GM21737 (cell line): ENCODE data around the gene ABLIM2.
A peak's percentile ranks its signal among the peaks of the same experiment; 100 is the strongest.

Source experiments
- ATAC-seq: cut with Tn5 transposase; IDR thresholded peaks from one replicate; pipeline ENCODE4 v1.9.1; 2021; ENCODE audit warnings: mild to moderate bottlenecking, moderate library complexity; ENCODE audit not compliant: unreplicated experiment

The ABLIM2 gene

DNA sequence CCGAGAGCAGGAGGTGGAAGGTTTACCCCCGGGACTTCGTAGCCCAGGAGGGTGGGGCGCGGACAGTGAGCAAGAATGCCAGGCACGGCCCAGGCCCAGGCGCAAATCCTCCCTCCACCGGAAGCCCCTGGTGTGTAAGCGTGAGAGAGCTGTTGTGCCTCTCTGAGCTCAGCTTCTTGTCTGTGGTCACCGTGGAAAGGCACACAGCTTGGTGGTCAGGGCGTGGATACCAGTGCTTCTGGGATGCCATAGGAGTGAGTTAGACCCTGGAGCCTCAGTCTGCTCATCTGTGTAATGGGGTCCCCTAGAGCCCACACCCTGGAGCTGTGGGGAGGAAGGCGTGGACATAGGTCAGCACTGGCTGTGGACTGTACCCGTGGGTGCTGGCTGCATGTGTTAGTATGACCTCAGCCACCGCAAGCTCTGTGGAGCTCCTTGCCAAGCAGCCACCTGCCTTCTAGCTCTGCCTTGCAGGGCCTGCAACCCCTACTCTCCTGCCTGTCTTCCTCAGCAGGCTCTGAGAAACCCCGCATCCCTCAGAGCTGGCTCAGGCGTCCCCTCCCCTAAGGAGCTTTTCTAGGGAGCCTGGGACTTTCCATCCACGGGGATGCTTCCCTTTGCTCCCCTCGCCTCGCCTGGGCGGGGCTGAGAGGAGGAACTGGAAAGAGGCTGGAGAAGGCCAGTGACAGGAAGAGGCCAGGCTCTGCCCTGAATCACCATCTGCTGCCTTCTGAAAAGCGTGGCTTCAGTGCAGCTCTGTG is 190.9 kb downstream of the ABLIM2 start:
- ATAC-seq, result no peak

DNA sequence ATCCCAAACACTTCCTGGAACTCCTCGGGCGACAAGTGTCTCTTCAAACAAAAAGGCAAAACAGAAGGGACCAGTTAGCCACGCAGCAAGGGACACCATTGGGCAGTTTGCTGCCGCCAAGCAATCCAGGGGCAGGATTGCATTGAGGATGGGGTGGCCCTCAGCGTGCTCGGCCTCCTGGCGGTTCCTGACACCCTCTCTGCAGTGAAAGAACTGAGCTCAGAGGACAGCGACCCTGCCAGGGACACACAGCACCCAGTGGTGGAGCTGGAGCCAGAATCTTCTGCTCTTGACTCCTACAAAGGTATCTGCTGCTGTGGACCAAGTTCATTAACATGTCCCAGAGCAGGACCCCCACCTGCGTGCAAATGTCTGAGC is 191.6 kb downstream of the ABLIM2 start:
- no peak for ATAC-seq

DNA sequence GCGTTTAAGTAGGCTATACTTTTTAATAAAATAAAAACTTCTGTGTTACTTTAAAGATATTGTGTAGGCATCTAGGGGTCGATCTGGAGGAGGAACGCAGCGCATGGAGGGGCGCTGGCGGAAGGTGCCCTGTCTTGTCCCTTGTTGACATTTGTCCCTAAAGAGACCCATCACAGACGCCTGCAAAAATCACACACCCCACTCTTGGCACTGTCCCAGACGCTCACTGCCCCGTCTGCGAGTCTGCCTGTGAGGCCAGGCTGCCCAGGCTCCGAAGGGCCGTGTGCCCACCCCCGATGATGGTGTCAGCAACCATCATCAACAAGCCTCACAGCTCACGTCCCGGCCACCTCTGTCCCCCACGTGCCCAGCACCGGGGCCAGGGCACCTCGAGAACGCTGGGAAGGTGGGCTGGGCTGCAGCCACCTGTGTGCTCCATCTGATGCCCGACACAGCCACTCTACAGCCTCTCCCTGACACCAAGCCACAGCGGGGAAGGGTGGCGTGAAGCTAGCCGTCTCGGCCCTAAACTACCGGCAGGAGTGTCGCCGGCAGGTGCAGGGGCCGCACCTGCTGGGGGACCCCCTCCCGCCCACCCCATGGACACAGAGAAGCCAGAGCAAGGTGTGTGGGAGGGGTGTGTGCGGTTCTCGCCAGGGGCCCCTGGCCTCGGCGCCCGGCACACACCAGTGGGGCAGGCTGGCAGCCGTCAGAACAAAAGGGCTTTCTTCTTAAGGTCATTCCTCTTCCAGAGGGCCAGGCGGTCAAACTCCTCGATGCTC is 192.1 kb downstream of the ABLIM2 start:
- ATAC-seq, result no peak

DNA sequence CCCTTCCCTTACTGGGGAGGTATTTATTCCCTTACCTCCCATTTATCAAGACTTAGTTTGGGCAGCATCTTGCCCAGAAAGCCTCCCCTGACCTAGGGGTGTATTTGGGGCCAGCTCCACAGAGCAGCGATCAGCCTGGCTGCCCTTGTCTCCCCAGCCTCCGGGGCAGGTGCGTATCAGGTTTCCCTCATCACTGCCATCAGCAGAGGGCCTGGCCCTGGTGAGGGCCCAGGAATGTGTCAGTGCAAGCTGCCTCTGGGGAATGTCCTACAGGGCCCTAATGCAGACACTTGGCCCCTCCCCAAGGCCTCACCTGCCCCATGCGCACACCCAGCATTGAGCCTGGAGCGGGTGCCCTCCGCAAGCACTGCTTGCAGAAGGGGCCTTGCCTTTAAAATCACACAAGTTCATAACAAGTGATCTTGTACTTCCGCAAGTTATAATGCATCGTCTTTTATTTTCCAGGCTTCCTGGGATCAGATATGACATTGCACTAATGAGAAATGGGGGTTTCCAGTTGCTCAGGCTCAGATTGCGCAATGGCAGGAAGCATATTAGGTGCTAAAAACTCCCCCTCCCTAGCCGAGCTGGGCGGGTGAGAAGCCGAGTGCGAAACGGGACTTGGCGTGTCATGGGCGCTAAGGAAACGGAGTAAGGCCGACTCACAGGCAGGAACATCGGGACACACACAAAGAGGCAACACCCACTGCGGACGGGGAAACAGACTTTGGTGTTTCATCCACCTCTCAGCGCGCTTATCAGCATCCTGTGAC is 193.5 kb downstream of the ABLIM2 start:
- ATAC-seq, result no peak

DNA sequence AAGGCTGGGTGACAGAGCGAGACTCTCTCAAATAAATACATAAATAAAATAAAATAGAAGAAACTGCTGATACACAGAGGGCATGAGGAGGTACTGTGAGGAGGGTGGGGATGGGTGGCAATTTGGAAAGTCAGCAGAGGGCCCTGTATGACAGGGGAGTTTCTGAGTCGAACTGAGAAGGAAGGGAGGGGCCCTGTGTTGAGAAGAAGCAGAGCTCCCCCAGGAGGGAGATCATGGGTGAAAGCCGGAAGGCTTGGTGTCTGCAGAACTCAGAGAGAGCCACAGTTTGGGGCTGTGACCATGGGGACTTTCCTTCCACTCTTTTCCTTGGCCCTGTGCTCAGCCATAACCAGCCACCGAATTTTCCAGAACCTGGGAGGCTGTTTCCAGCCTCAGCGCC is 194.2 kb downstream of the ABLIM2 start:
- ATAC-seq, result no peak

DNA sequence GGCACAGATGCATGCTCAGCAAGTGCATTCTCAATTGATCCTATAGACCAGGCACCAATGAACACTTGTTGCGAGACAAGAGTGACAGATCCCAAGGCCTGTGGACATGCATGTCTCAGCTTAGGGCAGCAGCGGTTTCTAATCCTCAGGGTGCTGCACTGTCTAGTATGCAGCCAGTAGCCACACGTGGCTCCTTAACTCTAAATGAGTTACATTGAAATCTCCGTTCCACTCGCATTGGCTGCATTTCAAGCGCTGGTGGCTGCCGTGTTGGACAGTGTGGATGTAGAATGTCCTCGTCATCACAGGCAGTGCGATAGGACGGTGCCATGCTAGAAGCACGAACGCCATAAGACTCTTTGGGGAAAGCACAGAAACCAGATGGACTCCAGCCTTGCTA is 194.9 kb downstream of the ABLIM2 start:
- ATAC-seq, result no peak

DNA sequence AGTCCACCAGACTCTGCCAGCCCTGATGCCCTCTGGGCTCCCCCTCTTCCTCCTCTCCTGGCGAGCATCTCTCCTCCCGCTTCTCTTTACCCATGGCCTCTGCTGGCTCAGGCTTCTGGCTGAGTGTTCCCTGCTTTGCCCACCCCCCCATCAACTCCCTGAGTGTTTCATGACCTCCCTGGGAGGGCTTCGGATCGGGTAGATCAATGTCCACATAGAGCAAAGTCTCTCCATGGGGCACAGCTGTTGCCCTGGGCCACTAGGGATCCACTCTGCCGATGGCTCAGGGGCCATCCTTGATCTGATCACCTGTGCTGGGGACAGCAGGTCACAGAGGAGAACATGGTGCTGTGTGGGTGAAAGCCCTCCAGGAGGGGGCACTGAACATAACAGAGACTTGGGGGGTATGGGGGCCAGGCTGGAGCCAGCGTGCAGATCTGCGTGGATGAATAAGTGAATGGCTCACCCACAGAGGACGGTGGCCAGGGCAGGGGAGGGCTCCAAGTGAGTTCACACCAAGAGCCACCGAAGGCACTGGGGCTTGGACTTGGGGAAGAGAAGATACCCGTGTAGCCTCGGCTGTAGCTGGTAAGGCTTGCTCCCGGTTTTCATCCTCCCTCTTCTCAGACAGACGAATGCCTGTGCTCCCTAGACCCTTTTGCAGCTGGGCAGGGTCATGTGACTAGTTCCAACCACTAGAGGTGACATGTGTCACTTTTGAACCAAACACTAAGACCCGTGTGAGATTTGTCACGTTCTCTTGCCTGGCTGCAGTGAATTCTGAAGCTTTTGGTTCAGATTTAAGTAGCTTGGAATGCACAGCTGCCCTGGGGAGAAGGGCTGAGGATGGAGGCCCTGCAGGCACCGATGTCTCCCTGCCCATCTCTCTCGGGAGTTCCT is 195.8 kb downstream of the ABLIM2 start:
- ATAC-seq, result no peak

DNA sequence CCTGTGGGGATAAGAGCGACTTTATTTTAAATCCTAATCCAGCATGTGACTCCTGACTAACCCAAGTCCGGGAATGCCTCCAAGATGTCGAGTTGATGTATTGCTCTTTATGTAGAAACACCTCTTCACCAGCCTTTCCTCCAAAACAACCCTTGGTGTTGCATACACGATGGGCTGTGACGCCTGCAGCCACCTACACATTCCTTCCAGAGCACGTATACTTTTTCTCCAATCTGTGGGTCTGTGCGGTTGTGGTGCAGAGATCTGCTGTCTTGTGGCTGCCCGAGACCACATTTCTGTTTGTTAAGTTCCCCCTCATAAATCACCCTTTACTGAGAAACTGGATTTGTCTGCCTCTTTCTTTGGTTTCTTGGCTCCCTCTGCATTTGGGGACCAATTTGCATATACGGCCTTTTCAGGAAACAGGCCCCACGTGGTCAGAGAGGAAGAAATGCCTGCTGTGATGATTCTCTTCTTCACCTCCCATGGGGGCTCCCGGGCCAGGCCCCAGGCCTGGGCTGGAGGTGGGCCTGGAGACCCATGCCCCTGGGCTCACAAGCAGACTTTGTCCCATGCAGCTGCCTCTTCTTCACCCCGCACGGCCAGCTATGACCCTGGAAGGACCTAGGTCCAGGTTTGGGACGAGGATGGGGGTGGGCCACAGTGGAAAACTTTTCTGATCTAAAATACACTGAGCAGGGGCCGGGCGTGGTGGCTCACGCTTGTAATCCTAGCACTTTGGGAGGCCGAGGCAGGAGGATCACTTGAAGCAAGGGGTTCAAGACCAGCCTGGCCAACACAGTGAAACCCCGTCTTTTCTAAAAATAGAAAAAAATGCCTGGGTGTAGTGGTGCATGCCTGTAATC is 197.6 kb downstream of the ABLIM2 start:
- peak; percentile 52 for ATAC-seq

DNA sequence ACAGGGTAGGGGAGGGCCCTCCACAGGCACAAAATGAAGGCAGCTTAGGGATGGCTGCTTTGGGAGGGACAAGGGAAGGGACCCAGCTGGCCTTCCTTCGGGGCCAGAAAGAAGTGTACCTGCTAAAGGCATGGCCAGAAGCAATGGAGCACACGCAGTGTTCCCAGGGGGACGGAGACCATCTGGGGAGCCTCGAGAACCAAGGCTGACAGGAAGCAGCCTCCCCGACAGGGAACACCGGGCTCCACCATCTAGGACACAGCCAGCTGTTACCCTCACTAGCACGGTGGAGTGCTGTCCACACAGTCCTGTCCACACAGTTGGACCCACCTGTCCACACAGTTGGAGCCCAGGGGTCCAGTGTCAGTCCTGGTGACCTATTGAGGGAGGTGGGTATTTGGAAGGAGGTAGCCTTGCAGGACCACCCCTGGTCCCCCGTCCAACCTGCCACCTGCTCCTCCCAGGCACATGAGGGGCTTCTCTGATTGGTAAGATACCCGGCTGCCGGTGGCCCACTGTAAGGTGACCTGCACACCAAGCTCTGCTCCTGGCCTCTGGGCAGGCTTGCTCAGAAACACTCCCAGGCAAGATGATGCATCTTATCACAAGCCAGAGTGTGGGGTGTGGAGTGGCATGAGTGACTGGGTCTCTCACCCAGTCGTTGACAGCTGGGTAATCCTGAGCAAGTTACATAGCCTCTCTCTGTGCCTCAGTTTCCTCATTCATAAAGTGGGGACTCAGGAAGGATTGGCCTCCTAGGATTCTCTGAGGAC is 198.4 kb downstream of the ABLIM2 start:
- no peak for ATAC-seq

DNA sequence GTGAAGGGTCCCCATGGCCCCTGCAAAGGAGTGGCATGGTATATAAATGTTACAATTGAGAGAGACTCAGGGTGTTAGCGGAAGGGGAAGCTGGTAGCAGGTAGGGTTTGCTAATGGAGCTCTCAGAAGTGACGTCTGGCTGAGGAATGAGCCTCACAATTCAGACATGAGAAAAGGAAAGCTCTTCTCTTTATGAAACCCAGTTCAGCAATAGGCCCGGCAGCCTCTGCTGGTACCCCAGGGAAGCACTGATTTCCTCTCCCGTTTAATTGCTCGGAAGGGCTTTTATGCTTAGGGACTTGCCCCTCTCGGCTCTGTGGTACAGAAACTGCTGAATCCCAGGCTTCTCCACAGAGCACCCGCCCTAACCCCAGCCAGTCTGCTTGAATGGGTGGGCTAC is 199.5 kb downstream of the ABLIM2 start:
- no peak for ATAC-seq

DNA sequence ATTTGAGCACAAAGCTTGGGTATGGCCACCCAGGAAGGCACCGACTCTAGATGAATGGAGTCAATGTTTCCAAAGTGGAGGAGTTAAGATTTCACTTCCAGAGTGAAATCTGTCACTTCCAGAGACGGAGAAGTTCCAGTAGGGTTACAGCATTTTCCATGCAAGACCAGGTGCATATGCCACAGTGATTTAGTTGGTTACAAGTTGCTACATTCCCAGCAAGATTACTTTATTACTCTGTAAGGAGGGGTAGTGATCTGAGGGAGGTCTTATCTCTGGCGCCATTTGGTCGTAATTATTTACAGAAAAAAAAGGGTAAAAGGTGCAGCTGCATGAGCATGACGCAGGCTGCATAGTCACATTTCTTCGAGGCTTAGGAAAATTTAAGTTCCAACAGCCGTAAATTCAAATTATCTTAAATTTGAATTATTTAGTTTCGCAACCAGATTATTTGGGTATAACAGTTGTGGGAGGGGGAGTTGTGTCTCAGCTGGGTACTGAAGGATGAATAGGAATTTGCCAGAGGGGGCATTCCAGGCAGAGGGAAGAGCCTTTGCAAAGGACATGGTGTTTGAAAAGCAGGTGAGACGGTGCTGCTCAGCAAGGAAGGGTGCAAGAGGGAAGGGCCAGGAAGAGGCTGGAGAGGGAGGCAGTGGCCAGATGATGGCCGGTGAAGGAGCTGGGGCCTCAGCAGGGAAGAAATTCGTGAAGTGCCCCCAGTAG is 201.5 kb downstream of the ABLIM2 start:
- ATAC-seq, result no peak

DNA sequence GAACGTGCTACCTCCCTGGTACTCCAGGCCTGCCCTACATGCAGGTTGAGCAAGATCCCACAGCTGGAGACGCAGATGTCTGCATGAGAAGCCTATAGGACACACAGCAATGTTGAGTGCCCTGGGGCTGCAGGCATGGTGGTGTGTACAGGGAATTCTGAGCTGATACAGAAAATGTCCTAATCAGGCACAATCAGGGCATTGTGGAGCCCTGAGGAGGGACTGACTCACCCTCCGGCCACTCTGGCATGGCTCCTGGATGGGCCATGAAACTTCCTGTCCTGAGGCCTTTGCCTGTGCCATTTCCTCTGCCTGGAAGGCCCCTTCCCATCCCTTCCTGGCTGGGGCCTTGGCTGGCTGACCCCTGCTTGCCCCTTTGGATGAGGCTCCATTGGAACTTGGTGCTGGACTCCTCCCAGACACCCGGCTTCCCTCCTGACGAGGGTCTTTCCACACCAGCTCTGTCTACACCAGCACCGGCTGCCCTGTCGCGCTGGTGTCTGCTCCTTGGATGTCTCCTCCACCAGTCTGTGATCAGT is 202.3 kb downstream of the ABLIM2 start:
- ATAC-seq, result no peak

DNA sequence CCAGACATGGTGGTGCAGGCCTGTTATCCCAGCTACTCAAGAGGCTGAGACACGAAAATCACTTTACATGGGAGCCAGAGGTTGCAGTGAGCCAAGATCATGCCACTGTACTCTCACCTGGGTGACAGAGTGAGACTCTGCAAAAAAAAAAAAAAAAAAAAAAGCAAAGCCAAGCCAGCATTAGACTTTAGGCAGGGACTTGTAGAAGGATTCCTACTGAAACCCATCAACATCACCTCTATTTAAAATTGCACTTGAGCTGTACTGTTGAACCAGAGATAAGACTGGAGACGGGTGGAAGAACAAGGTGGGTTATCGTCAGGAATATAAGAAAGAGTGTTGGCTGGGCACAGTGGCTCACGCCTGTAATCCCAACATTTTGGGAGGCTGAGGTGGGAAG is 203.2 kb downstream of the ABLIM2 start:
- ATAC-seq, result no peak

DNA sequence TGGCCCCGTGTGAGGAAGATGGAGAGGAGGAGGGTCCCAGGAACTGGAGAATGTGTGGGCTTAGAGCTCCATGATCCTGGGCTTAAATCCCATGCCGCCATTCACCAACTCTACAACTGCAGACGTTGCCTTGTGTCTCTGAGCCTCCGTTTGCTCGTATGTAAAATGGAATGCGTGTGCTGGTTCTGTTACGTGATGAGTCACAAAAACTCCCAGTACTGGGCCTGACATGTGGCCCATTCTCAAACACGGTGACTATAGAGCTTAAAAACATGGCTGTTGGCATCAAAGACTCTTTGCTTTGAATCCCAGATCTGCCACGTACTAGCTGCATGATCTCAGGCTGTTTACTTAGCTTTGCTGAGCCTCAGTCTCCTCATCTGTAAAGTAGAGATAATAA is 206.0 kb downstream of the ABLIM2 start:
- no peak for ATAC-seq

DNA sequence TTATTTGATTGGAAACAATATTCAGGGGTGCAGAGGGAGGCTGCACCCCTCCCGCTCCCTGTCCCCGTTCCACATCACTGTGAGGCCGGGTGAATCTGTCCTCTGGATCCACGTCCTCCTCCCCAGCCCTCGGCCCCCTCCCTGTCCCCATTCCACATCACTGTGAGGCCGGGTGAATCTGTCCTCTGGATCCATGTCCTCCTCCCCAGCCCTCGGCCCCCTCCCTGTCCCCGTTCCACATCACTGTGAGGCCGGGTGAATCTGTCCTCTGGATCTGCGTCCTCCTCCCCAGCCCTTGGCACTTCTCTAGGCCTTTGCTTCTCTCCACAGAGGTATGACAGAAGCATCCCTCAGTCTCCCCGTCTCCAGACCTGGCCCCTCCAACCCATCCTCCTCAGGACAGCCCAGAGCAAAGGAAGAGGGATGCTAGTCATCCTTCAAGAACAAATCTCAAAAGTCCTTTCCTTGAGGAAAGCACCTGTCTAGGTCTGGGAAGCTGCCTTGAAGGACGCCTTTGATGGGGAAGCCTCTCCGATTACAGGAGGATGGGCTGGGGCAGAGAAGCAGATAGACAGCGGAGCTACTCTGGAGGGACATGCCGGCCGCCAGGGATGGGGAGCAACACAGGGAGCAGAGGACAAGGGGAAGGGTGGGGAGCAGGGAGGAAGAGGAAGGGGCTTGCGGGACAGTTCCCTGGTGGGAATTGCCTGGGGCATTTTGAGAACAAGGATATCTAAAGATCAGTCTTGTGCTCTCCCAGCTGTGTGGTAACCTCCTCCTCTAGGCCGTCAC is 208.1 kb downstream of the ABLIM2 start:
- no peak for ATAC-seq

DNA sequence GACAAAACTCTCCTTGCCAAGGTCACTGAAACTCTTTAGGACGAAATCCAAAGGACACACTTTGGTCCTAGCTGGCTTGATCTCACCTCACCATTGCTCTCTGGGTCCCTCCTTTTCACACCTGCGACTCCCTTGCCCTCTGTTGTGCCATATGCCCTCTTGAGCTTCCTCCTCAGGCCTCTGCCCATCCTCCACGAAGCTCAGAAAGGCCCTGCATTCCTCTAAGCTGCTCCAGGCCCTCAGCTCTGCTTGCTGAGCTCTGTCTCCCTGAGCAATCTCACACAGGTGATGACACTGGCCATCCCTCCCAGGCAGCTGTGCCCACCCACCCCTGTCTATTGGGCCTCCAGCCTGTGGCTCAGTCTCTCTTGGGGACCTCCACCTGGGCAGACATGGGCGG is 208.9 kb downstream of the ABLIM2 start:
- no peak for ATAC-seq

DNA sequence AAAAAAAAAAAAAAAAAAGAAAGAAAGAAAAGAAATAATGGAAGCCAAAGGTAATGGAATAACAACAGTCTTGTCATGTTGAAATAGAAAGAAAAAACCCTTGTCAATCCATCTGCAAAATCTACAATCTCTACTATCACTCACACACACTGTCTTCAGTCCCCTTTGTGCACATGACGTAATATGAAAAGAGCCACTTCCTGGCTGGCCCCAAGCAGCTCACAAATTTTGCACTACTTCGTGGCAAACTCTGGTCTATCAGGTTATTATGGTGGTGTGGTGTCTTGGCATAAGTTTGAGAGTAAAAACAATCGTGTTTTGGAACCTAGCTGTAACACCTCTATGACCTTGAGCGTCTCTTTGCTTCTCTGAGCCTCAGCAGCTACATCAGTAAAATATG is 210.7 kb downstream of the ABLIM2 start:
- ATAC-seq, result no peak
